ENCODE results near the gene BTF3.

- TF ChIP-seq, protein P1, sequence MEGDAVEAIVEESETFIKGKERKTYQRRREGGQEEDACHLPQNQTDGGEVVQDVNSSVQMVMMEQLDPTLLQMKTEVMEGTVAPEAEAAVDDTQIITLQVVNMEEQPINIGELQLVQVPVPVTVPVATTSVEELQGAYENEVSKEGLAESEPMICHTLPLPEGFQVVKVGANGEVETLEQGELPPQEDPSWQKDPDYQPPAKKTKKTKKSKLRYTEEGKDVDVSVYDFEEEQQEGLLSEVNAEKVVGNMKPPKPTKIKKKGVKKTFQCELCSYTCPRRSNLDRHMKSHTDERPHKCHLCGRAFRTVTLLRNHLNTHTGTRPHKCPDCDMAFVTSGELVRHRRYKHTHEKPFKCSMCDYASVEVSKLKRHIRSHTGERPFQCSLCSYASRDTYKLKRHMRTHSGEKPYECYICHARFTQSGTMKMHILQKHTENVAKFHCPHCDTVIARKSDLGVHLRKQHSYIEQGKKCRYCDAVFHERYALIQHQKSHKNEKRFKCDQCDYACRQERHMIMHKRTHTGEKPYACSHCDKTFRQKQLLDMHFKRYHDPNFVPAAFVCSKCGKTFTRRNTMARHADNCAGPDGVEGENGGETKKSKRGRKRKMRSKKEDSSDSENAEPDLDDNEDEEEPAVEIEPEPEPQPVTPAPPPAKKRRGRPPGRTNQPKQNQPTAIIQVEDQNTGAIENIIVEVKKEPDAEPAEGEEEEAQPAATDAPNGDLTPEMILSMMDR (conservative IDR thresholded peaks at IDR 0.05) = no peak
- TF ChIP-seq EZH2 (IDR thresholded peaks at IDR 0.05; ENCODE audit: low read depth) = no peak
Measured at GRCh38 chr5:73448463-73449136, 49.6 kb upstream of the BTF3 start, which contains the start of gene FOXD1.
